T-helper 1 cell treated with Interleukin-12 subunit alpha and Interleukin-12 subunit beta and Interleukin-4 antibody, amounts not matched to agents 30 μg/mL and 1 μg/mL, for 36 hours (primary cell): Measurements from ENCODE around the gene PPM1H.

Experiments used
- H3K27ac Mint-ChIP-seq: one replicate; pipeline ENCODE4 v1.8.0; 2021; ENCODE audit warnings: mild to moderate bottlenecking, mixed read lengths
- H3K27me3 Mint-ChIP-seq: one replicate; pipeline ENCODE4 v1.8.0; 2021; ENCODE audit warnings: low read depth, mixed read lengths
- H3K36me3 Mint-ChIP-seq: one replicate; pipeline ENCODE4 v1.8.0; 2021; ENCODE audit warnings: low read depth, mixed read lengths
- H3K4me1 Mint-ChIP-seq: one replicate; pipeline ENCODE4 v1.8.0; 2021; ENCODE audit warnings: low read depth, mixed read lengths
- H3K4me3 Mint-ChIP-seq: one replicate; pipeline ENCODE4 v1.8.0; 2021; ENCODE audit warnings: mild to moderate bottlenecking, moderate library complexity, mixed read lengths
- H3K9me3 Mint-ChIP-seq: one replicate; pipeline ENCODE4 v1.8.0; 2021; ENCODE audit warnings: mixed read lengths

The PPM1H gene

DNA sequence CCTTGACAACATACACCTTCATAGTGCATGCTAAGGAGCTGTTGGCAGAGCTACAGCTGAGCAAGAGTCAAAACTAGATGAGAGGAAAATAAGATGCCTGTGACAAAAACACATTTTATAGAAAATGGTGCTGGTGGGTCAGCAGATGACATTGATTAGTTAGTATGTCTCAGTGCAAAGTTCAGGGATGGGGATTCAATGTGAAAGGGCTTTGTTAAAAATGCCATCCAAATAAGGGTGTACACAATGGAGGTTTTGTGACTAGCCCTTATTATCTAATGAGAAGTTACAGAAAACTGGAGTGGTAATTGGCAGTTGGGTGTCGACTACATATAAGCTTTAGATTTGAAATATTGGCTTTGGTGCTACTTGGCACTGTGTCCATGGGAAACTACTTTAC is 299.3 kb downstream of the PPM1H start:
- Mint-ChIP-seq H3K9me3 (no peaks in the 10 kb centered on the region), H3K27ac (no peak overlapping the region), H3K27me3 (peaks cover 53% of the 10 kb centered on the region)

DNA sequence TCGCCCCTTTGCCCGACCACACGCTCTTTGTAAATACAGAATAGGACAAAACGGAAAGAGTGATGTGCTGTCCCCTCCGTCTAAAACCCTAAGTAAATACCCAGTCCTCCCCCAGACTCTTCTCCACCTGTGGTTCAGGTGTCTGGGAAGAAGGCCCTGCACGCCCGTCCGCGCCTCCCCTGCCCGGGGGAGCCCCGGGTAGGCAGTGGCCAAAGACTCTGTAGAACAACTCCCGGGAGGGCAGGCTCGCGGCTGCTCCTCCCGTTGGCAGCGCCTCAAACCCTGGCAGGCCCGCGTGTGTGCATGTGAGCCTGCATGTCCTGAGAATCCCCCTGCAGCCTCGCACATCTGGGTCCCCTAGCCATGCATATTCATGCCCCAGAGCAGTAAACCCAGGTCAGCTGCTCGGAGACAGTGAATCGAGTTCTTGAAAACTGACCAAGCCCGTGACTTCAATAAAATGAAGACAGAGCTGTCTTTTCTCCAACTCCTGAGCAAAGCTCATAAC is 302.5 kb downstream of the PPM1H start:
- H3K4me3 Mint-ChIP-seq: peak overlapping the region; percentile 66
- H3K36me3 Mint-ChIP-seq: no peaks in the 10 kb centered on the region
- H3K27ac Mint-ChIP-seq: no peak overlapping the region
- H3K27me3 Mint-ChIP-seq: peaks cover 80% of the 10 kb centered on the region
- H3K9me3 Mint-ChIP-seq: no peaks in the 10 kb centered on the region
- H3K4me1 Mint-ChIP-seq: peaks cover 6% of the 10 kb centered on the region

More for the DNA sequence above, 299.3 kb downstream of the PPM1H start:
- Mint-ChIP-seq H3K36me3 (no peaks in the 10 kb centered on the region), H3K4me1 (peaks cover 3% of the 10 kb centered on the region), H3K4me3 (no peak overlapping the region)

DNA sequence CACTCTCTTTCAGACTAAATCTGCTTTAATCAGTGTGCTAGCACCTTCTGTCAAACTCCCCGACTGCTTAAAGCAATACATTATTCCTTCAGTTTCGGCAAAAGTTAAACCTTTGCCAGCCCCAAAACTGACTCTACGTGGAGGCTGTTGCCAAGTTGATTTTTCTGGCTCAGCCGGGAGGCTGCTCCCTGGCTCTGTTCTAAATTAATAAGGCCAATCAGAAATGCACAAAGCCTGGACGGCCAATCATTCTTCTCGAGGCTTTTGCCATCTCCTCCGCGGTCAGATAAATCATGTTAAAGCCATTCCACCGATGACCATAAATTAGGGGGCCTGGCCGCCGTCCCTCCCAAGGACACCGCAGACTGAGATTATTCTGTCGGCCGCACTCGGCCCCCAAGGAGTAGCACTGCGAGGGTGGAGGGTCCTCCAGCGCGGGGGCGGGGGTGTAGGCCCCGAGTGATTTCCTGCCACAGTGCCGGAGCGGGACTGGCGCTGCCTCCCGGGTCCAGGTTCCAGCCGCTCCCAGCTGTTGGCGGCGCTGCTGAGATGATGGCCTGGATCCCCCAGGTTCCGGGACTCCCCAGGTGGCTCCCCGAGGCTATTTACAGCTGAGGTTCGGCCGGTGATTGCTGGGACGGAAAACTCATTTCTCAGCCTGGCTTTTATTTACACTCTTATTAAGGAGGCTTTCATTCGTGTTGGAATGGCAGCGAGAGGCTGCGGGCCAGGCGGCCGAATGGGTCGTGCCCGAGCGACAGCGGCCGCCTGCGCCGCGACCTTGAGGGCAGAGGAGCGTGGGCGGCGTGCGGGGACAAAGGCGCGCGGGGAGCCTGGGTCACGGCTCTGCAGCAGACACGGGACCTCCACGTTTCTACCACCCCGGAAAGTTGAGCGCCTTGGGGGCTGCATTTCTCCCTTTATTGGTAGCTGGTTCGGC is 303.2 kb downstream of the PPM1H start:
- Mint-ChIP-seq H3K27ac (no peak overlapping the region), H3K27me3 (peaks cover 88% of the 10 kb centered on the region)

GRCh38 chr12:62629971-62630739 is 304.8 kb downstream of the PPM1H start:
- no peak overlapping the region for H3K27ac Mint-ChIP-seq
- no peaks in the 10 kb centered on the region for H3K9me3 Mint-ChIP-seq
- peaks cover 6% of the 10 kb centered on the region for H3K4me1 Mint-ChIP-seq
- H3K36me3 Mint-ChIP-seq: no peaks in the 10 kb centered on the region
- no peak overlapping the region for H3K4me3 Mint-ChIP-seq
- peaks cover 81% of the 10 kb centered on the region for H3K27me3 Mint-ChIP-seq

More for the DNA sequence above, 303.2 kb downstream of the PPM1H start:
- Mint-ChIP-seq H3K4me1 (peaks cover 6% of the 10 kb centered on the region), H3K36me3 (no peaks in the 10 kb centered on the region), H3K9me3 (no peaks in the 10 kb centered on the region), H3K4me3 (peak overlapping the region; percentile 66)

DNA sequence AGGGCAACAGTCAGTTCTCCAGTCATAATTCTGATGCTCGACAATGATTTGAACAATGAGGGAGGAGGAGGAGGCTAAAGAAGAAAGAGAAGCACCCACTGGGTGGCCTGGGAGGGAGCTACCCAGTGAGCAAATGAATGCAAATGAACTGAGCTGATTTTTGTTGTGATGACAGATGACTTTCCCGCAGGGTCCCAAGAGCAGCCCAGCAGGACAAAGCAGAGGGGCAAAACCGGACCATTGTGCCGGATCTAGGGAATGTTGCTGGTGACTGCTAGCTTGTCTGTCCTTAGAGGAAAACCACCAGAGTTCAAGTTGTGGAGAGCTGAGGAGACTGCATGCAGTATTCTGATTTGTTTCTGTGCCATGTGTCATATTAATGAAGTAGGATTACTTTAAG is 305.5 kb downstream of the PPM1H start:
- no peaks in the 10 kb centered on the region for H3K9me3 Mint-ChIP-seq
- peaks cover 6% of the 10 kb centered on the region for H3K4me1 Mint-ChIP-seq
- H3K27me3 Mint-ChIP-seq: peaks cover 77% of the 10 kb centered on the region
- H3K4me3 Mint-ChIP-seq: no peak overlapping the region
- no peak overlapping the region for H3K27ac Mint-ChIP-seq
- no peaks in the 10 kb centered on the region for H3K36me3 Mint-ChIP-seq

GRCh38 chr12:62627181-62627580 is 307.8 kb downstream of the PPM1H start:
- H3K36me3 Mint-ChIP-seq: no peaks in the 10 kb centered on the region
- H3K9me3 Mint-ChIP-seq: no peaks in the 10 kb centered on the region
- no peak overlapping the region for H3K27ac Mint-ChIP-seq
- H3K27me3 Mint-ChIP-seq: peaks cover 55% of the 10 kb centered on the region
- no peak overlapping the region for H3K4me3 Mint-ChIP-seq
- H3K4me1 Mint-ChIP-seq: peaks cover 6% of the 10 kb centered on the region

DNA sequence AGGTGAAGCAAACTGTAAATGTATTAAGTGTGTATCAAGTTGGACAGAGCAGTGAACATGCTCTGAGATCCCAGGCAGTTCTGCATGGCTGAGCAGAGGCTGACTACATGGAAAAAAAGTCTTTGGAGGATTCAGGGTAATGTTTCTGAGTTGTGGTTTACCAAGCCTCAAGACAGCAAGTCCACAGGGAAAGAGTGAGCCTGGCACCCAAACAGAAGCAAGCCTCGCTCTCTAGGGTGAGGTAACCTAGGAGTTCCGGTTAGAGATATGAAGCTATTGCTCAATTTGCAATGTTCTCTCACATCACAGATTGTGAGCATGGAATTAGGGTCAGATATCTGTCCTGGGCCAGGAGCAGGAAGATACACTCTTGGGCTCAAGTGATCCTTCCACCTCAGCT is 309.7 kb downstream of the PPM1H start:
- H3K27ac Mint-ChIP-seq: no peak overlapping the region

DNA sequence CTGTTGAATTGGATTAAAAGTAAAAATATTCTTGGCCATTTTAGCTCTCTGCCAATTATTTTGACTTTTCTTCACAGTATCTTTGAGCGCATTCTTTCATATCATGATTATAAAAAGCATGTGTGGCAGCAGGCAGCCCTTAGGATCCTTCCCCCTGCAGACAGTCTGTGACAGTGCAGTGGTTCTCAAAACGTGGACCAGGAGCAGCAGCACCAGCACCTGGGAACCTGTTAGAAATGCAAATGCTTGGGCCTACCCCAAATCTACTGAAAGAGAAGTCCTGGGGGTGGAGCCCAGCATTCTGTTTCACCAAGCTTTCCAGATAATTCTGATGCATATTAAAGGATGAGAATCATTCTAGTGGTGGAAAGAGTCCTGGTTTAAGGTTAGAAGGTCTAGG is 312.8 kb downstream of the PPM1H start:
- no peak overlapping the region for H3K4me3 Mint-ChIP-seq
- no peak overlapping the region for H3K27ac Mint-ChIP-seq
- no peaks in the 10 kb centered on the region for H3K9me3 Mint-ChIP-seq
- H3K36me3 Mint-ChIP-seq: no peaks in the 10 kb centered on the region
- H3K4me1 Mint-ChIP-seq: no peaks in the 10 kb centered on the region
- H3K27me3 Mint-ChIP-seq: peaks cover 17% of the 10 kb centered on the region

More for the DNA sequence above, 309.7 kb downstream of the PPM1H start:
- H3K36me3 Mint-ChIP-seq: no peaks in the 10 kb centered on the region
- H3K27me3 Mint-ChIP-seq: peaks cover 36% of the 10 kb centered on the region
- H3K4me1 Mint-ChIP-seq: peaks cover 4% of the 10 kb centered on the region
- no peak overlapping the region for H3K4me3 Mint-ChIP-seq
- H3K9me3 Mint-ChIP-seq: no peaks in the 10 kb centered on the region

DNA sequence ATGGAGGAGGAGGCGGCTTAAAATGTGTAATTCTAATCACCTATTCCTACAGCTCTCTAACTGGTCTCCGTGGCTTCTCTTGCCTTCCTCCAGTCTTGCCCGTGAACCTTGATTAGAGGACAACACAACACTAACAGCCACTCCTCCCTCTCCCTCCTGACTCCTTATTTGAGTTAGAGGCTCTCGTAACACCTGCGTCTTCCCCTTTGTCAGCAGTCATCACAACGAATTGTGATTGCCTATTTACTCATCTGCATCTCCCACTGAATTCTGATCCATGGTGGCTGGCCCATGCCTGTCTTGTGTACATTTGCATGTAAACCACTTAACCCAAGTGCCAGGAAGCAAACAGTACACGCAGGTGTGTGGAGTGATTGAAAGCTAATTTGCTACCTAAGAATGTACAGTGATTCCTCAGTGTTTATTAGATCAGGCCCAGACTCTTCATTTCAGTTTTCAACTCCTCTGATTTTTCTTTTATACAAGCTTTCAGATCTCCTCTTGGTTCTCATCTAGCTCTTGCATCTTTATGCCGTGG is 313.8 kb downstream of the PPM1H start:
- H3K4me1 Mint-ChIP-seq: no peaks in the 10 kb centered on the region
- H3K36me3 Mint-ChIP-seq: peaks cover 2% of the 10 kb centered on the region
- no peaks in the 10 kb centered on the region for H3K9me3 Mint-ChIP-seq
- no peak overlapping the region for H3K4me3 Mint-ChIP-seq
- no peak overlapping the region for H3K27ac Mint-ChIP-seq
- peaks cover 11% of the 10 kb centered on the region for H3K27me3 Mint-ChIP-seq

GRCh38 chr12:62618930-62619329 is 316.0 kb downstream of the PPM1H start:
- peaks cover 7% of the 10 kb centered on the region for H3K27me3 Mint-ChIP-seq
- peaks cover 2% of the 10 kb centered on the region for H3K36me3 Mint-ChIP-seq
- no peak overlapping the region for H3K4me3 Mint-ChIP-seq
- H3K4me1 Mint-ChIP-seq: no peaks in the 10 kb centered on the region
- no peak overlapping the region for H3K27ac Mint-ChIP-seq
- H3K9me3 Mint-ChIP-seq: no peaks in the 10 kb centered on the region

- H3K27me3 Mint-ChIP-seq: peaks cover 7% of the 10 kb centered on the region
- no peaks in the 10 kb centered on the region for H3K9me3 Mint-ChIP-seq
- peaks cover 2% of the 10 kb centered on the region for H3K36me3 Mint-ChIP-seq
- no peak overlapping the region for H3K4me3 Mint-ChIP-seq
- H3K27ac Mint-ChIP-seq: no peak overlapping the region
- no peaks in the 10 kb centered on the region for H3K4me1 Mint-ChIP-seq
These were observed 316.6 kb downstream of the PPM1H start for GRCh38 chr12:62618319-62618718.

- peaks cover 2% of the 10 kb centered on the region for H3K36me3 Mint-ChIP-seq
- no peaks in the 10 kb centered on the region for H3K4me1 Mint-ChIP-seq
- no peaks in the 10 kb centered on the region for H3K9me3 Mint-ChIP-seq
- no peak overlapping the region for H3K4me3 Mint-ChIP-seq
- H3K27me3 Mint-ChIP-seq: no peaks in the 10 kb centered on the region
- H3K27ac Mint-ChIP-seq: no peak overlapping the region
These were observed 321.9 kb downstream of the PPM1H start for GRCh38 chr12:62613081-62613480.

DNA sequence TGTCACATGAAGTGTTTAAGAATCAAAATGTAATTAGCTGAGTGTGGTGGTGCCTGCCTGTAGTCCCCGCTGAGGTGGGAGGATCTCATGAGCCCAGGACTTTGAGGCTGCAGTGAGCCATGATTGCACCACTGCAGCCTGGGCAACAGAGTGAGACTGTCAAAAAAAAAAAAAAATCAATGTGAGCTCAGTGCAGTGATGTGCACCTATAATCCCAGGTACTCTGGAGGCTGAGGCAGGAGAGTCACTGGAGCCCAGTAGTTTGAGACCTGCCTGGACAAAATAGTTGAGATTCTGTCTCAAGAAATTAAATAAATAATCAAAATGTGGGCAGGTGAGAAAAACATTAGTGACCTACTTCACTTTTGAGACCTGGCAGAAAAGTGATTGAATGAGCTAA is 328.3 kb downstream of the PPM1H start:
- H3K4me1 Mint-ChIP-seq: peaks cover 24% of the 10 kb centered on the region
- no peak overlapping the region for H3K27ac Mint-ChIP-seq
- H3K27me3 Mint-ChIP-seq: peaks cover 2% of the 10 kb centered on the region
- no peaks in the 10 kb centered on the region for H3K9me3 Mint-ChIP-seq
- peaks cover 17% of the 10 kb centered on the region for H3K36me3 Mint-ChIP-seq
- no peak overlapping the region for H3K4me3 Mint-ChIP-seq

GRCh38 chr12:62605981-62606380 is 329.0 kb downstream of the PPM1H start:
- Mint-ChIP-seq H3K27me3 (peaks cover 2% of the 10 kb centered on the region), H3K36me3 (peaks cover 17% of the 10 kb centered on the region), H3K27ac (no peak overlapping the region), H3K4me1 (peaks cover 27% of the 10 kb centered on the region), H3K9me3 (no peaks in the 10 kb centered on the region), H3K4me3 (no peak overlapping the region)
